HEK293T (cell line): Measurements from ENCODE around the gene OR5H1.

Source experiments
- CTCF ChIA-PET: fragments of 350-600 bp; formaldehyde crosslinking; extraction: SDS; loops from one replicate; lab custom pipeline; 2021; ENCODE audit warnings: antibody characterized with exemption, inconsistent platforms; lab: Yijun Ruan, JAX
- POLR2A ChIA-PET: fragments of 350-600 bp; formaldehyde crosslinking; extraction: SDS; loops from one replicate; lab custom pipeline; 2020; ENCODE audit warnings: antibody characterized with exemption, inconsistent platforms; lab: Yijun Ruan, JAX
- DNase-seq: peaks from one replicate; pipeline ENCODE4 v3.0.0; 2012; ENCODE audit warnings: mixed read lengths; ENCODE audit errors: extremely low spot score
- ARNT ChIP-seq: fragments of 450-650 bp; IDR thresholded peaks from 2 replicates; pipeline ENCODE4 v1.6.1; 2017; ENCODE audit warnings: mild to moderate bottlenecking
- BHLHE40 ChIP-seq: fragments of 450-650 bp; IDR thresholded peaks from 2 replicates; pipeline ENCODE4 v1.6.1; 2016; ENCODE audit warnings: mild to moderate bottlenecking, moderate library complexity, borderline replicate concordance
- CTBP1 ChIP-seq: fragments of 450-650 bp; IDR thresholded peaks from 2 replicates; pipeline ENCODE4 v1.6.1; 2016; ENCODE audit warnings: borderline replicate concordance
- ELF4 ChIP-seq: fragments of 450-650 bp; IDR thresholded peaks from 2 replicates; pipeline ENCODE4 v1.6.1; 2017; ENCODE audit warnings: antibody characterized with exemption
- FOXA1 ChIP-seq: fragments of 450-650 bp; IDR thresholded peaks from 2 replicates; pipeline ENCODE4 v1.6.1; 2016; ENCODE audit warnings: mild to moderate bottlenecking
- FOXK2 ChIP-seq: fragments of 450-650 bp; IDR thresholded peaks from 2 replicates; pipeline ENCODE4 v1.6.1; 2016; ENCODE audit warnings: mild to moderate bottlenecking
- FOXM1 ChIP-seq: fragments of 450-650 bp; IDR thresholded peaks from 2 replicates; pipeline ENCODE4 v1.6.1; 2017; ENCODE audit warnings: mild to moderate bottlenecking, borderline replicate concordance
- HDGF ChIP-seq: fragments of 450-650 bp; IDR thresholded peaks from 2 replicates; pipeline ENCODE4 v1.6.1; 2017; ENCODE audit warnings: antibody characterized with exemption, borderline replicate concordance
- L3MBTL2 ChIP-seq: fragments of 450-650 bp; conservative IDR thresholded peaks from 2 replicates; pipeline ENCODE4 v1.6.1; 2016; ENCODE audit warnings: mild to moderate bottlenecking
- LEF1 ChIP-seq: fragments of 450-650 bp; IDR thresholded peaks from 2 replicates; pipeline ENCODE4 v1.6.1; 2017; ENCODE audit warnings: mild to moderate bottlenecking, borderline replicate concordance
- NFRKB ChIP-seq: fragments of 450-650 bp; IDR thresholded peaks from 2 replicates; pipeline ENCODE4 v1.6.1; 2016; ENCODE audit warnings: mild to moderate bottlenecking, moderate library complexity
- SP1 ChIP-seq: fragments of 450-650 bp; IDR thresholded peaks from 2 replicates; pipeline ENCODE4 v1.6.1; 2017
- SUZ12 ChIP-seq: fragments of 450-650 bp; IDR thresholded peaks from 2 replicates; pipeline ENCODE4 v1.6.1; 2016; ENCODE audit warnings: mild to moderate bottlenecking
- TARDBP ChIP-seq: fragments of 450-650 bp; IDR thresholded peaks from 2 replicates; pipeline ENCODE4 v1.6.1; 2016
- ZNF384 ChIP-seq: fragments of 450-650 bp; IDR thresholded peaks from 2 replicates; pipeline ENCODE4 v1.6.1; 2016
- TF ChIP-seq, protein P1 (sequence below): fragments of 450-650 bp; IDR thresholded peaks from 2 replicates; pipeline ENCODE4 v1.6.1; 2016

The OR5H1 gene

DNA sequence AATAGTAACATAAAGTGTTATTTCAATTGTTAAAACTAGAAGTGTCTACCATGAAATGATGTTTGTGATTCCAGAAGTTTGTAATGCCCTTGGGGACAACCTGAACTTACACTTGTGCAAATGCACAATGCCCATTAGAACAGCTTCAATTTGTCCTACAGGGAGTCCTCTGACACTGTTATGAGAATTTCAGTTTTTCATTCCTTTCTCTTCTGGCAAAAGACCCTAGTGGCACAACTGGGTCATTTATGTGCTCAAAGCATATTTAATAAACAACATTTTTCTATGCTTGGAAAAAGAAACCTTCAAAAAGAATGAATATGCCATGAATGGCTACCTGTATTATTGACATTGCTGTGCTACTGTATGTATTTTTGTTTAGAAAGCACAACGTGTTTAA lies at the start of gene OR5H1:
TSS of gene OR5H1 (plus strand) at position 301 of the 400 bp plus-strand sequence. CDS start 1,977 bp downstream, outside the sequence.
- TF ChIP-seq L3MBTL2: no peak
- TF ChIP-seq SP1: no peak
- TF ChIP-seq BHLHE40: no peak
- no peak for TF ChIP-seq TARDBP
- TF ChIP-seq FOXA1: no peak
- TF ChIP-seq SUZ12: no peak
- TF ChIP-seq LEF1: no peak
- no peak for TF ChIP-seq ELF4
- no peak for TF ChIP-seq CTBP1
- no peak for TF ChIP-seq ARNT
- no peak for TF ChIP-seq FOXM1
- TF ChIP-seq NFRKB: no peak
- TF ChIP-seq, protein P1, sequence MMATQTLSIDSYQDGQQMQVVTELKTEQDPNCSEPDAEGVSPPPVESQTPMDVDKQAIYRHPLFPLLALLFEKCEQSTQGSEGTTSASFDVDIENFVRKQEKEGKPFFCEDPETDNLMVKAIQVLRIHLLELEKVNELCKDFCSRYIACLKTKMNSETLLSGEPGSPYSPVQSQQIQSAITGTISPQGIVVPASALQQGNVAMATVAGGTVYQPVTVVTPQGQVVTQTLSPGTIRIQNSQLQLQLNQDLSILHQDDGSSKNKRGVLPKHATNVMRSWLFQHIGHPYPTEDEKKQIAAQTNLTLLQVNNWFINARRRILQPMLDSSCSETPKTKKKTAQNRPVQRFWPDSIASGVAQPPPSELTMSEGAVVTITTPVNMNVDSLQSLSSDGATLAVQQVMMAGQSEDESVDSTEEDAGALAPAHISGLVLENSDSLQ: no peak
- TF ChIP-seq FOXK2: no peak
- no peak for TF ChIP-seq ZNF384
- CTCF ChIA-PET: no interaction called here
- no peak for DNase-seq
- POLR2A ChIA-PET: no interaction called here

DNA sequence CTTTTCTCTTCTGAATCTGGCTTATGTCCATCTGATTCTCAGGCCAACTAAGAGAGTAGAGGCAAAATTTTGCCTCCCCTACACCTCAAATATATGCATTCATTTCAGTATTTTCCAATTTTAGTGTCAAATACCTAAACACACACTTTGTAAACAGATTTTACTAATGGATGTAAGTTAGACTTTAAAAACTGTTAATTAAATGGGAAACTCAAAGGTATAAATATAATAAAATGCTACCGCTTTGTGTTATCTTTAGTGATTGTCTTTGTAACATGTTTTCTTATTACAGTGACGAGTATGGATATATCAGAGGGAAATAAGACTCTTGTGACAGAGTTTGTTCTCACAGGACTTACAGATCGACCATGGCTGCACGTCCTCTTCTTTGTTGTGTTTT lies 43.6 kb upstream of the OR5H1 start, which contains the start of gene OR5AC2:
TSS of gene OR5AC2 (plus strand) at position 301 of the 400 bp plus-strand sequence. CDS start at position 301, 0 bp downstream.
- CTCF ChIA-PET: no interaction called here
- no peak for TF ChIP-seq FOXM1
- no peak for TF ChIP-seq BHLHE40
- no peak for TF ChIP-seq ARNT
- no peak for DNase-seq
- POLR2A ChIA-PET: no interaction called here

- CTCF ChIA-PET: no interaction called here
- TF ChIP-seq ARNT: no peak
- no peak for TF ChIP-seq TARDBP
- TF ChIP-seq ELF4: no peak
- no peak for TF ChIP-seq FOXK2
- TF ChIP-seq LEF1: no peak
- no peak for TF ChIP-seq L3MBTL2
- no peak for TF ChIP-seq HDGF
- TF ChIP-seq, protein P1: no peak
- TF ChIP-seq BHLHE40: no peak
- TF ChIP-seq CTBP1: no peak
- TF ChIP-seq ZNF384: no peak
- TF ChIP-seq SP1: no peak
- TF ChIP-seq SUZ12: no peak
- no peak for TF ChIP-seq NFRKB
- no peak for TF ChIP-seq FOXM1
- POLR2A ChIA-PET: no interaction called here
- no peak for DNase-seq
These were observed 34.6 kb upstream of the OR5H1 start for GRCh38 chr3:98095882-98096281.

DNA sequence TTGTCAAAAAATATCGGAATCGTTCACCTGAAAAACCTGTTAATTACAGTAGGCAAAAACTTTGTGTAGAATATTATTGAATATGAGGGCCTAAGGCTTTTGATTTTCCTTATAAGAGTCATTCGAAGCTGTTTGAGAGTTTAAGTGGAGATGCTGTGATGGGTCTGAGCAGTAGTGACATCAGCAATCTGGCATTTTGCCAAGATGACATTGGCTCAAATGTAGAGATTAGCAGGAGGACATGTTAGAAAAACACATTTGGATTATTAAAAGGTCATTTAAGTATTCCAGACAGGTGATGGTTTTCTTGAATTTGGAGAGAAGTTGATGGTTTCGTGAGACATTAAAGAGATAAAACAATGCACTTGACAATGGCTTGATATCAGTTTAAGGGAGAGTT lies 30.7 kb upstream of the OR5H1 start:
- ChIA-PET CTCF (no interaction called here), POLR2A (no interaction called here)
- no peak for TF ChIP-seq BHLHE40
- TF ChIP-seq, protein P1: no peak
- TF ChIP-seq ZNF384: no peak
- TF ChIP-seq FOXA1: no peak
- TF ChIP-seq CTBP1: no peak
- TF ChIP-seq FOXK2: no peak
- TF ChIP-seq SUZ12: no peak
- TF ChIP-seq L3MBTL2: no peak
- no peak for TF ChIP-seq TARDBP
- no peak for TF ChIP-seq HDGF
- TF ChIP-seq FOXM1: no peak
- no peak for TF ChIP-seq ARNT
- TF ChIP-seq SP1: no peak
- TF ChIP-seq LEF1: no peak
- no peak for TF ChIP-seq NFRKB
- no peak for TF ChIP-seq ELF4
- no peak for DNase-seq

DNA sequence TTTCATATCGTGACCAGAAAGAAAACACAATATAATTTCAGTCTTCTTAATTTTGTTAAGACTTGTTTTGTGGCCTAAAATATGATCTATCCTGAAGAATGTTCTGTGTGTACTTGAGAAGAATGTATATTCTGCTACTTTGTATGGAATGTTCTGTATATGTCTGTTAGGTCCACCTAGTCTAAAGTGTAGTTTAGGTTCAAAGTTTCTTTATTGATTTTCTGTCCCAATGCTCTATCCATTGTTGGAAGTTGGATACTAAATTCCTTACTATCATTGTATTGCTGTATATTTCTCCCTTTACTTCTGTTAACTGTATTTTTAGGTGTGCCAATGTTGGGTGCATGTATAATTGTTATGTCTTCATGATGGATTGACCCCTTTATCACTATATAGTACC lies 22.4 kb upstream of the OR5H1 start:
- CTCF ChIA-PET: no interaction called here
- TF ChIP-seq BHLHE40 (no peak), ELF4 (no peak), L3MBTL2 (no peak), ZNF384 (no peak), FOXA1 (no peak), LEF1 (no peak), SP1 (no peak), CTBP1 (no peak), HDGF (no peak), NFRKB (no peak), SUZ12 (no peak), FOXM1 (no peak), FOXK2 (no peak), ARNT (no peak), TARDBP (no peak)
- TF ChIP-seq, protein P1: no peak

More for the DNA sequence above, 22.4 kb upstream of the OR5H1 start:
- no peak for DNase-seq
- POLR2A ChIA-PET: no interaction called here
